OCI-LY3 (cell line): Measurements from ENCODE around the gene KRTAP5-1.

Experiments used
- CTCF ChIP-seq: fragments of 200-600, 300-600 bp; sonication (generic); IDR thresholded peaks from 2 replicates; pipeline ENCODE4 v1.5.1; 2014; ENCODE audit warnings: antibody characterized with exemption, low read length, low read depth
- EZH2phosphoT487 ChIP-seq: fragments of 200-600 bp; shearing (Covaris generic); IDR thresholded peaks from 2 replicates; pipeline ENCODE4 v1.6.1; 2018; ENCODE audit warnings: antibody characterized with exemption, mixed run types, low read depth

- TF ChIP-seq CTCF: no peak
- TF ChIP-seq EZH2phosphoT487: no peak
Observed at GRCh38 chr11:1568441-1568911, 16.6 kb downstream of the KRTAP5-1 start.
